ENCODE data around the gene GLYR1. TPM values are rescaled to one million over a fixed set of nuclear protein-coding genes. Genes with fewer than 3 reads are reported as not detected.

GLYR1 gene
- total RNA-seq, 1 donor from 2014 or later = 53.0 TPM

DNA sequence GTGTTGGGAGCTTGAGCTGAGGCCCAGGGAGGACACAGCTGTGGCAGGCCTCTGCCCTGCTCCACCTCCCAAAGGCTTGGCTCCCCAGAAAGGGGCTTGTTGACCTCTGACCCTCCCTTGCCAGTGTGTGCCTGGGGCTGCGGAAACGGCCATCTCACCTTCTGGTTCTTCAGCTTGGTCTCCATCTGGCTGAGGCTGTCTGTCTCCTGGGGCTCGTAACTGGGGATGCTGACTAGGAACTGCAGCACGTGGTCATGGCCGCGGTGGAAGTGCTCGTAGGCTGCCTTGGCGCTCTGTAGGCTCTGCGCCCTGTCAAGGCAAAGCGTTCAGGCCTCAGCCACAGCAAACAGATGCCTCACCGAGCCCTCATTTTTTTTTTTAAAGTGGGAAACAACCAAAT is 42.9 kb upstream of the GLYR1 start:
- Histone ChIP-seq H3K79me2 (ENCODE audit: low read depth) (no peaks in the 10 kb centered on the region), H3K9ac (no peak overlapping the region), H3K4me3 (no peak overlapping the region), H3K9me3 (ENCODE audit: low read depth) (no peaks in the 10 kb centered on the region), H4K20me1 (ENCODE audit: low read depth) (no peaks in the 10 kb centered on the region), H3K4me2 (no peak overlapping the region), H3K27me3 (no peaks in the 10 kb centered on the region), H3F3A (ENCODE audit: low read depth) (no peaks in the 10 kb centered on the region), H3K36me3 (no peaks in the 10 kb centered on the region), H3K27ac (no peak overlapping the region), H3K4me1 (no peaks in the 10 kb centered on the region), H2AFZ (replicated peaks) (no peak overlapping the region)
- Mint-ChIP-seq H3K9me3 (no peaks in the 10 kb centered on the region), H3K4me3 (no peak overlapping the region), H3K4me1 (peaks cover 4% of the 10 kb centered on the region), H3K36me3 (peaks cover 11% of the 10 kb centered on the region), H3K27me3 (ENCODE audit: insufficient read depth, low read depth) (peaks cover under 1% of the 10 kb centered on the region), H3K27ac (no peak overlapping the region)
- TF ChIP-seq, protein P1, sequence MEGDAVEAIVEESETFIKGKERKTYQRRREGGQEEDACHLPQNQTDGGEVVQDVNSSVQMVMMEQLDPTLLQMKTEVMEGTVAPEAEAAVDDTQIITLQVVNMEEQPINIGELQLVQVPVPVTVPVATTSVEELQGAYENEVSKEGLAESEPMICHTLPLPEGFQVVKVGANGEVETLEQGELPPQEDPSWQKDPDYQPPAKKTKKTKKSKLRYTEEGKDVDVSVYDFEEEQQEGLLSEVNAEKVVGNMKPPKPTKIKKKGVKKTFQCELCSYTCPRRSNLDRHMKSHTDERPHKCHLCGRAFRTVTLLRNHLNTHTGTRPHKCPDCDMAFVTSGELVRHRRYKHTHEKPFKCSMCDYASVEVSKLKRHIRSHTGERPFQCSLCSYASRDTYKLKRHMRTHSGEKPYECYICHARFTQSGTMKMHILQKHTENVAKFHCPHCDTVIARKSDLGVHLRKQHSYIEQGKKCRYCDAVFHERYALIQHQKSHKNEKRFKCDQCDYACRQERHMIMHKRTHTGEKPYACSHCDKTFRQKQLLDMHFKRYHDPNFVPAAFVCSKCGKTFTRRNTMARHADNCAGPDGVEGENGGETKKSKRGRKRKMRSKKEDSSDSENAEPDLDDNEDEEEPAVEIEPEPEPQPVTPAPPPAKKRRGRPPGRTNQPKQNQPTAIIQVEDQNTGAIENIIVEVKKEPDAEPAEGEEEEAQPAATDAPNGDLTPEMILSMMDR (IDR thresholded peaks at IDR 0.05) = no peak
- TF ChIP-seq EZH2phosphoT487 (IDR thresholded peaks at IDR 0.05) (no peak), EZH2 (IDR thresholded peaks at IDR 0.05) (no peak)
- no peak for DNase-seq (ENCODE audit: low spot score)

DNA sequence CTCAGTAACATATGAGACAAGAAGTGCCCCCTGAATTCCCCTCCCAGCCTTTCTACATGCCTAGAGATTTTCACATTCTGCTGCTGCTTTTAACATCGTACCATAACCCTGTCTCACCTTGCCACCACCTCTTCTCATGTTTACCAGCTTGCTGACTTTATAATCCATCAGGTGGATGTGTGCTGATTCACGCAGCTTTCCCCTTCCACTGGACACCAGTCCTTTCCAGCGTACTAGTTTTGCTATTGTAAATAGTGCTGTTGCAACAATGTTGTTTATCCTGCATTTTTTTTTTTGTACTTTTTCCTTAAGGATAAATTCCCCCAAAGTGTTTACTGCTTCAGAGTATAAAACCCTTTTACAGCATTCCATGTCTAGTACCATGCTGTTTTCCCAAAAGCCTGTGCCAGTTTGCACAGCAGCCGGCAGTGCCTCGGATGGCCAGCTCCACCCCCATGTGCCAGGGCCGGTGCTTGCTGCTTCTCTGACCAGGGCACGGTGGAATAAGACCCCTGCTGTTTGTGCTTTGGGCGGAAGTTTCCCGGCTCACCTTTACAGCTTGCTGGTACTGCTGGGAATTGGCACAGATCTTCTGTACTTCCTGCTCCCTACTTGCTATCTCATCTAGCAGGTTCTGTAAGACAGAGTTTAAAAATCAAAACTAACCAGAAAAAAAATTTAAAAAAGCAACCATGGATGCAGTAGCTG is 41.5 kb upstream of the GLYR1 start:
- no peak overlapping the region for H3K4me3 ChIP-seq
- no peaks in the 10 kb centered on the region for H3K36me3 ChIP-seq
- no peak overlapping the region for H3K9ac ChIP-seq
- H3K4me1 ChIP-seq = no peaks in the 10 kb centered on the region
- no peaks in the 10 kb centered on the region for H3K27me3 ChIP-seq
- peak overlapping the region; percentile 39 for H3K27ac Mint-ChIP-seq
- H3K4me2 ChIP-seq = no peak overlapping the region
- H3K27ac ChIP-seq = no peak overlapping the region
- H3K36me3 Mint-ChIP-seq = peaks cover 22% of the 10 kb centered on the region
- H3K27me3 Mint-ChIP-seq (ENCODE audit: insufficient read depth, low read depth) = peaks cover 3% of the 10 kb centered on the region
- no peaks in the 10 kb centered on the region for H3K9me3 Mint-ChIP-seq
- no peak overlapping the region for H3K4me3 Mint-ChIP-seq
- no peaks in the 10 kb centered on the region for H3K79me2 ChIP-seq (ENCODE audit: low read depth)
- no peaks in the 10 kb centered on the region for H3K9me3 ChIP-seq (ENCODE audit: low read depth)
- no peak overlapping the region for H2AFZ ChIP-seq (replicated peaks)
- peaks cover under 1% of the 10 kb centered on the region for H3K4me1 Mint-ChIP-seq
- TF ChIP-seq, protein P1 (IDR thresholded peaks at IDR 0.05) = no peak
- no peak for TF ChIP-seq EZH2phosphoT487 (IDR thresholded peaks at IDR 0.05)
- no peak for TF ChIP-seq EZH2 (IDR thresholded peaks at IDR 0.05)
- no peaks in the 10 kb centered on the region for H4K20me1 ChIP-seq (ENCODE audit: low read depth)
- no peaks in the 10 kb centered on the region for H3F3A ChIP-seq (ENCODE audit: low read depth)
- no peak for DNase-seq (ENCODE audit: low spot score)

DNA sequence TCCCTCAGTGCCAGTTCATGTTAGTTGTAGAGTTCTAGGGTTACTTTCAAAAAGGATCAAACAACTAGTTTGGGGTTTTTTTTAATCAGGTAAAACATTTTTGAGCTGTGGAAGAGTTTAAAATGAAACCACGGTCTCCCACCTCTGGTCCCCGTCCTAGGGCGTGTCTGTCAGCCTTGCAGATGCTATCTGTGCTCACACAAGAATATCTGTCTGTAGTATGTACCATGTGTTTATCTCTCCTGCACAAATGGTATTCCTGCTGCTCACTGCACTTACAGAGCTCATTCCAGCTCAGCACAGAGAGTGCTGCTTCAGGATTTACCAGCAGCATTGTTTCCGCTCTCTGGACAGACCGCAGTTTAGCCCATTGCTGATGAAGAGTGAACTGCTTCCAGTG is 39.1 kb upstream of the GLYR1 start:
- Histone ChIP-seq H3K4me3 (no peak overlapping the region), H3K27ac (no peak overlapping the region), H3K4me1 (no peaks in the 10 kb centered on the region), H3K4me2 (no peak overlapping the region), H3K36me3 (no peaks in the 10 kb centered on the region), H3F3A (ENCODE audit: low read depth) (no peaks in the 10 kb centered on the region), H3K9me3 (ENCODE audit: low read depth) (no peaks in the 10 kb centered on the region), H2AFZ (replicated peaks) (no peak overlapping the region), H3K79me2 (ENCODE audit: low read depth) (no peaks in the 10 kb centered on the region), H3K27me3 (no peaks in the 10 kb centered on the region), H4K20me1 (ENCODE audit: low read depth) (no peaks in the 10 kb centered on the region), H3K9ac (no peak overlapping the region)
- DNase-seq (ENCODE audit: low spot score) = no peak
- Mint-ChIP-seq H3K27ac (peak overlapping the region; percentile 47), H3K36me3 (peaks cover 39% of the 10 kb centered on the region), H3K9me3 (no peaks in the 10 kb centered on the region), H3K4me1 (no peaks in the 10 kb centered on the region), H3K4me3 (no peak overlapping the region), H3K27me3 (ENCODE audit: insufficient read depth, low read depth) (peaks cover 3% of the 10 kb centered on the region)
- TF ChIP-seq EZH2 (IDR thresholded peaks at IDR 0.05) (no peak), EZH2phosphoT487 (IDR thresholded peaks at IDR 0.05) (no peak)
- TF ChIP-seq, protein P1 (IDR thresholded peaks at IDR 0.05) = no peak
